Thyroid gland (tissue), 4 donors: ENCODE data around the gene COQ4. TPM values are rescaled to one million over a fixed set of nuclear protein-coding genes. Genes with fewer than 3 reads are reported as not detected.

Experiments used
- DNase-seq, 2 donors: peaks; one replicate each; pipeline ENCODE4 v3.0.0-alpha.2; 2019
- H3K27ac ChIP-seq, 3 donors: fragments of 200-600 bp; sonication (generic); 1 replicate in 2 of 3; 2 replicates in 1 of 3; pipeline ENCODE4 v1.5.1; 2016 to 2019; ENCODE audit warnings: mild to moderate bottlenecking in 1 of 3, moderate library complexity in 1 of 3
- H3K27me3 ChIP-seq: fragments of 200-600 bp; sonication (generic); one replicate; pipeline ENCODE4 v1.5.1; 2019
- H3K36me3 ChIP-seq, 2 donors: fragments of 200-600 bp; sonication (generic); one replicate each; pipeline ENCODE4 v1.5.1; 2016 to 2019
- H3K4me1 ChIP-seq, 2 donors: fragments of 200-600 bp; sonication (generic); one replicate each; pipeline ENCODE4 v1.5.1; 2017 to 2019
- H3K4me3 ChIP-seq, 3 donors: fragments of 200-600 bp; sonication (generic); replicated peaks in 1 of 3; 1 replicate in 2 of 3; 2 replicates in 1 of 3; pipeline ENCODE4 v1.5.1; 2016; ENCODE audit warnings: mild to moderate bottlenecking in 1 of 3
- H3K9me3 ChIP-seq: fragments of 200-600 bp; sonication (generic); one replicate; pipeline ENCODE4 v1.5.1; 2017
- POLR2A ChIP-seq, 2 donors: fragments of 450-650 bp; IDR thresholded peaks; one replicate each; pipeline ENCODE4 v1.6.1; 2017; ENCODE audit warnings: antibody characterized with exemption in 2 of 2, mild to moderate bottlenecking in 2 of 2, moderate library complexity in 1 of 2
- WGBS, 2 donors: methylation state at CpG; one replicate each; pipeline ENCODE4 v1.1.5; 2017; 5-methylcytosine and 5-hydroxymethylcytosine counted together
- intact Hi-C: fragments of 100-400 bp; cut with DNase I; formaldehyde crosslinking; loops from one replicate; pipeline ENCODE4 v1.15.1; 2023
- total RNA-seq, 4 donors: library from RNA; depleted of rRNA; stranded (reverse); fragments of >200 nt; gene quantifications; one replicate each; pipeline ENCODE4 v1.2.3, GENCODE V29; 2016
- TF ChIP-seq, protein P1 (sequence below), 6 experiments: fragments of 200-600 bp in 3 of 6; fragments of 450-650 bp in 3 of 6; sonication (generic) in 3 of 6; IDR thresholded peaks; one replicate each; pipeline ENCODE4 v1.5.1; 2016 to 2019; ENCODE audit warnings: antibody characterized with exemption in 6 of 6, mild to moderate bottlenecking in 2 of 6, inconsistent platforms in 1 of 6, moderate library complexity in 1 of 6

The COQ4 gene
- total RNA-seq, 4 donors from 2014 or later: 71.8 to 137 (median 108) TPM

DNA sequence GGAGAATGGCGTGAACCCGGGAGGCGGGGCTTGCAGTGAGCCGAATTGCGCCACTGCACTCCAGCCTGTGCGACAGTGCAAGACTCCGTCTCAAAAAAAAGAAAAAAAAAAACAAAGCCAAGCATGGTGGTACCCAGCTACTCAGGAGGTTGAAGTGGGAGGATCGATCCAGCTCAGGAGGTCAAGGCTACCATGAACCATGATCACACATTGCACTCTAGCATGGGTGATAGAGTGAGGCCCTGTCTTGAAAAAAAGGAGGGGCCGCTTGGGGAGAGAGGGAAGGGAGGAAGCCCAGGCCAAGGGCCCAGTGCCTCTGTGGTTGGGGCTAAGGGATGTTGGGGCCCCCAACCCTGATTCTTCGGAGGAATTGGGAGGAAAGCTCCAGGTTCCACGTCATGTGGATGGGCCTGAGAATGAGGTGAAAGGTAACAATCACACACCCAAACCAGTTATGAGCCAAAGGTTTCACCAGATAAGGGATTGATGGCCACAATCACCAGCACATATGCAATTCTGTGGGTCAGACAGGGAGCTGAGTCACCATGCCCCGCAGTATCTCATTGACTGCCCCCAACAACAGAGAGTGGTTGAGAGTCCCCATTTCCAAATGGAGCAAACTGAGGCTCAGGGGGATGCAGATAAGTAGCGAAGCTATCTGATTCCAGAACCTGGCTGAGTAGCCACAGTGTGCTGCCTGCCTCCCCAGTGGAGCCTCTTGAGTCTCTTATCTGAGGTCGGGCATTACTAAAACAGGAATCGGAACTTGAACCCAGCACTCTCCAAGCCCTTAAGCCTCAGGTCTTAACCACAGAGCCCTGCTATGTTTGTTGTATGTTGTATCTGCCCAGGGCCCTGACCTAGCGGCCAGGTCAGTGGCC is 26.1 kb upstream of the COQ4 start:
- intact Hi-C loops: loop anchor here (10.0 kb wide), 1 partner anchor 118 kb away; no protein-coding TSS in a partner anchor
- no peaks in the 10 kb centered on the region for H3K36me3 ChIP-seq
- no peaks in the 10 kb centered on the region for H3K9me3 ChIP-seq
- H3K27ac ChIP-seq: no peak overlapping the region
- peaks cover 0 to 4% of the 10 kb centered on the region in 2 donors for H3K4me1 ChIP-seq
- 91 to 93% methylated on average over 15 to 16 of the region's 16 CpGs for WGBS, 2 donors
- TF ChIP-seq, protein P1, sequence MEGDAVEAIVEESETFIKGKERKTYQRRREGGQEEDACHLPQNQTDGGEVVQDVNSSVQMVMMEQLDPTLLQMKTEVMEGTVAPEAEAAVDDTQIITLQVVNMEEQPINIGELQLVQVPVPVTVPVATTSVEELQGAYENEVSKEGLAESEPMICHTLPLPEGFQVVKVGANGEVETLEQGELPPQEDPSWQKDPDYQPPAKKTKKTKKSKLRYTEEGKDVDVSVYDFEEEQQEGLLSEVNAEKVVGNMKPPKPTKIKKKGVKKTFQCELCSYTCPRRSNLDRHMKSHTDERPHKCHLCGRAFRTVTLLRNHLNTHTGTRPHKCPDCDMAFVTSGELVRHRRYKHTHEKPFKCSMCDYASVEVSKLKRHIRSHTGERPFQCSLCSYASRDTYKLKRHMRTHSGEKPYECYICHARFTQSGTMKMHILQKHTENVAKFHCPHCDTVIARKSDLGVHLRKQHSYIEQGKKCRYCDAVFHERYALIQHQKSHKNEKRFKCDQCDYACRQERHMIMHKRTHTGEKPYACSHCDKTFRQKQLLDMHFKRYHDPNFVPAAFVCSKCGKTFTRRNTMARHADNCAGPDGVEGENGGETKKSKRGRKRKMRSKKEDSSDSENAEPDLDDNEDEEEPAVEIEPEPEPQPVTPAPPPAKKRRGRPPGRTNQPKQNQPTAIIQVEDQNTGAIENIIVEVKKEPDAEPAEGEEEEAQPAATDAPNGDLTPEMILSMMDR (IDR thresholded peaks at IDR 0.05): no peak
- no peak for TF ChIP-seq POLR2A (IDR thresholded peaks at IDR 0.05)
- DNase-seq: no peak
- H3K4me3 ChIP-seq: no peak overlapping the region
- H3K27me3 ChIP-seq: no peaks in the 10 kb centered on the region

DNA sequence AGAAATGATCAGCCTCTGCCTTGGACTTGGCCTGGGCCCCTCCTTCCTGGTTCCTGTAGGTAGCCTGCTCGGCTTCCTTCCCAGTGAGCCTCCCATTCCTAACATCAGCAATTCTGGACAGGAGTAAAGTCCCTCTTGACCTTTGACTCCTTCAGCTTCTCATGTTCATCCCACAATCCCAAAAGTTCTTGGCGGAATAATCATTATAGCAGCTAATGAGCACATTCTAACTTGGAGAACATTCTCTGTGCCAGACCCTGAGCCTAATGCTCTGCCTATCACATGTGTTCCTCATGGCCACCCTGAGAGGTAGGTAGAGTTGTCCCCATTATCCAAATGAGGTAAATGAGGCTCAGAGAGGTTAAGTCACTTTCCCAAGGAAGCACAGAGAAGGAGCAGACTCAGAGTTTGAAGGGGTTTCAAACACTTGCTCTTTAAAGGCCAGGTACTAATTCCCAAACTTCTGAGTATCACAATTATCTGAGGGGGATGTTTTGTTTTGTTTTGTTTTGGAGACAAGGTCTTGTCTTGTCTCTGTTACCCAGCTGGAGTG is 25.3 kb upstream of the COQ4 start:
- peaks cover 0 to 4% of the 10 kb centered on the region in 2 donors for H3K4me1 ChIP-seq
- H3K36me3 ChIP-seq: no peaks in the 10 kb centered on the region
- H3K4me3 ChIP-seq: no peak overlapping the region
- no peak for TF ChIP-seq POLR2A (IDR thresholded peaks at IDR 0.05)
- TF ChIP-seq, protein P1 (IDR thresholded peaks at IDR 0.05): no peak
- no peaks in the 10 kb centered on the region for H3K9me3 ChIP-seq
- H3K27ac ChIP-seq: no peak overlapping the region
- intact Hi-C loops: loop anchor here (10.0 kb wide), 1 partner anchor 118 kb away; no protein-coding TSS in a partner anchor
- DNase-seq: no peak
- no peaks in the 10 kb centered on the region for H3K27me3 ChIP-seq
- WGBS, 2 donors: 100% methylated on average over 2 of the region's 2 CpGs

DNA sequence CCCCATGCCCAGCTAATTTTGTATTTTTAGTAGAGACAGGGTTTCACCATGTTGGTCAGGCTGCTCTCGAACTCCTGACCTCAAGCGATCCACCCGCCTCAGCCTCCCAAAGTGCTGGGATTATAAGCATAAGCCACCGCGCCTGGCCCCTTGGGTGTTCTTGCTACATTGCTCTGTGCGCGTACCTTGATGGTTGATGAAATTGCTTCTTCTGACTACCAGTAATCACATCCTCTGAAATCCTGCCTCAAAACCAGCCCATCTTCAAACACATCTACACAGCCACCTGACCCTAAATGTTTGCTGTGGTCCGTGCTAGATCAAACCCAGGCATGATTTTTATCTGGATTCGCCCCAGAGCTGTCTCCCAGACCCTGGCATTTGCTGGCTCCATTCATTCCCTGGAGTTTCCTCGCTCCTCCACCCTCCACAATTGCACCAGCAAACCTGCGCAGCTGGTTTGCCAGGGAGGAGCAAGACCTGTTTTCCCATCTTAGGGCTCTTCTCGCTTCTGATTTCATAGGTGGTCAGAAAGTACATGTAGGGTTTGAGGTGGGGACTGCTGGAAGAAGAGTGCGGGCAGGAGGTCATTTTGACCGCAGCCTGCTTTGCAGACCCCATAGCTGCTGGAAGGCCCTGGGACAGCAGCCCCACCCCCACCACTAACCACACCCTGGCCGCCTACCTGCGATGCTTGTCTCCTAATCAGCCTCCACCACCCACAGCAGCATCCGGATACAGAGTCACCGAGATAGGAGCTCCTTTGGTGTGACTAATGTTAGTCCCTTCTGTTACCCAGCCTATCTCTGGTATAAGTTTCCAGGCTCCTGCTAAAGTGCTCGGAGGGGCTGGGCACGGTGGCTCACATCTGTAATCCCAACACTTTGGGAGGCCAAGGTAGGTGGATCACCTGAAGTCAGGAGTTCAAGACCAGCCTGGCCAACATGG is 23.8 kb upstream of the COQ4 start:
- H3K4me1 ChIP-seq: peaks cover 0 to 4% of the 10 kb centered on the region in 2 donors
- H3K36me3 ChIP-seq: no peaks in the 10 kb centered on the region
- DNase-seq: no peak
- H3K9me3 ChIP-seq: no peaks in the 10 kb centered on the region
- intact Hi-C loops: loop anchor here (10.0 kb wide), 1 partner anchor 116 kb away; no protein-coding TSS in a partner anchor
- H3K27ac ChIP-seq: no peak overlapping the region
- H3K27me3 ChIP-seq: no peaks in the 10 kb centered on the region
- WGBS, 2 donors: 81 to 84% methylated on average over 16 to 19 of the region's 20 CpGs
- H3K4me3 ChIP-seq: no peak overlapping the region
- TF ChIP-seq, protein P1 (IDR thresholded peaks at IDR 0.05): no peak
- no peak for TF ChIP-seq POLR2A (IDR thresholded peaks at IDR 0.05)

DNA sequence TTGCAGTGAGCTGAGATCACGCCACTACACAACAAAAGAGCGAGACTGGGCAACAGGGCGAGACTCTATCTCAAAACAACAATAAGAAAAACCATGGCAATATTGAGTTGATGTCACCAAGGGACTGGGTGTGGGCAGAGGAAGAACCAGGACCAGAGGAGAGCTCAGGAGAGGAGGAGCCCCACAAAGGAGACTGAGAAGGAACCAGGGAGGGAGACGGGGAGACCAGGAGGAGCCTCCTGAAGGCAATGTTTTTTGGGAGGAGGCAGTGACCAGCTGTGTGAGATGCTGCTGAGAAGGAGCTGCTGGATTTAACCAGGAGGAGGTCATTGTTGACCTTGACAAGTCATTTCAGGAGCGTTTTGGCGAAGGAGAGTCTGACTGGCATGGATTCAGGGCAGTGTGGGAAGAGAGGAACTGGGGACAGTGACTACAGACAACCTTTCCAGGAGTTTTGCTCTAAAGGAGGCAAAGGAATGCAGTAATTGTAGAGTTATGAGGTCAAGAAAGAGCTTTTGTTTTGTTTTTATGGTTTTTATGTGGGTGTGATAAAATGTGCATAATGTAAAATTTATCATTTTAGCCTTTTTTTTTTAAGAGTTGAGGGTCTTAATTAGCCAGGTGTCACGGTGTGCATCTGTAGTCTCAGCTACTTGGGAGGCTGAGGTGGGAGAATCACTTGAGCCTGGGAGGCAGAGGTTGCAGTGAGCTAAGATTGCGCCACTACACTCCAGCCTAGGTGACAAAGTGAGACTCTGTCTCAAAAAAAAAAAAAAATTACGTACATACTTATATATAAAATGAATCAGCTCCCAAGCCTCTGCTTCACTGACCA is 18.3 kb upstream of the COQ4 start:
- no peak for DNase-seq
- no peaks in the 10 kb centered on the region for H3K4me1 ChIP-seq
- H3K27me3 ChIP-seq: no peaks in the 10 kb centered on the region
- H3K36me3 ChIP-seq: peaks cover 3 to 4% of the 10 kb centered on the region in 2 donors
- WGBS, 2 donors: 77 to 83% methylated on average over 9 of the region's 9 CpGs
- no peak overlapping the region for H3K4me3 ChIP-seq
- TF ChIP-seq, protein P1 (IDR thresholded peaks at IDR 0.05): no peak
- no peak for TF ChIP-seq POLR2A (IDR thresholded peaks at IDR 0.05)
- intact Hi-C loops: no loop called here
- H3K27ac ChIP-seq: no peak overlapping the region
- no peaks in the 10 kb centered on the region for H3K9me3 ChIP-seq
